Brain microvascular endothelial cell (primary cell): ENCODE data around the gene FAM222A.

Experiments
- DNase-seq: peaks from one replicate; pipeline ENCODE4 v3.0.0-alpha.2; 2020
- H3K27ac ChIP-seq: fragments of 250-450 bp; sonication (Bioruptor Pico); 2 replicates; pipeline ENCODE4 v1.5.1; 2020; ENCODE audit warnings: mild to moderate bottlenecking, moderate library complexity
- H3K27me3 ChIP-seq: fragments of 250-450 bp; sonication (Bioruptor Pico); replicated peaks from 2 replicates; pipeline ENCODE4 v1.5.1; 2020; ENCODE audit warnings: mild to moderate bottlenecking
- H3K36me3 ChIP-seq: fragments of 250-450 bp; sonication (Bioruptor Pico); replicated peaks from 2 replicates; pipeline ENCODE4 v1.5.1; 2020; ENCODE audit warnings: mild to moderate bottlenecking
- H3K4me3 ChIP-seq: 2 replicates; pipeline ENCODE4 v1.5.1; 2011; ENCODE audit warnings: low read depth, mild to moderate bottlenecking, control low read depth, low read length, moderate library complexity
- CTCF ChIP-seq: IDR thresholded peaks from 2 replicates; pipeline ENCODE4 v1.5.1; 2011; ENCODE audit warnings: low read depth, mild to moderate bottlenecking, moderate library complexity, low read length, control low read depth, inconsistent platforms; ENCODE audit errors: missing control alignments
- in situ Hi-C: cut with HindIII; loops from 2 replicates; pipeline ENCODE4 v1.10.0; 2017; ENCODE audit warnings: low sequenced_read_pairs, low pct_ligation_motif_present

Gene FAM222A

GRCh38 chr12:109715310-109716091 lies 1.9 kb downstream of the FAM222A start:
- H3K27ac ChIP-seq, result no peak overlapping the region
- H3K36me3 ChIP-seq, result no peaks in the 10 kb centered on the region
- DNase-seq, result no peak
- TF ChIP-seq CTCF, result no peak
- in situ Hi-C loops, result no loop called here
- H3K27me3 ChIP-seq, result peaks cover 47% of the 10 kb centered on the region
- no peak overlapping the region for H3K4me3 ChIP-seq

- in situ Hi-C loops, result no loop called here
- no peak for TF ChIP-seq CTCF
- Histone ChIP-seq H3K27me3 (peaks cover 47% of the 10 kb centered on the region), H3K4me3 (no peak overlapping the region), H3K27ac (no peak overlapping the region), H3K36me3 (no peaks in the 10 kb centered on the region)
- no peak for DNase-seq
Measured at GRCh38 chr12:109716092-109716479, 2.5 kb downstream of the FAM222A start.

- Histone ChIP-seq H3K27ac (no peak overlapping the region), H3K27me3 (peaks cover 43% of the 10 kb centered on the region), H3K36me3 (no peaks in the 10 kb centered on the region), H3K4me3 (no peak overlapping the region)
- no peak for DNase-seq
- no peak for TF ChIP-seq CTCF
- in situ Hi-C loops, result no loop called here
Measured at GRCh38 chr12:109716512-109717389, 3.1 kb downstream of the FAM222A start.

DNA sequence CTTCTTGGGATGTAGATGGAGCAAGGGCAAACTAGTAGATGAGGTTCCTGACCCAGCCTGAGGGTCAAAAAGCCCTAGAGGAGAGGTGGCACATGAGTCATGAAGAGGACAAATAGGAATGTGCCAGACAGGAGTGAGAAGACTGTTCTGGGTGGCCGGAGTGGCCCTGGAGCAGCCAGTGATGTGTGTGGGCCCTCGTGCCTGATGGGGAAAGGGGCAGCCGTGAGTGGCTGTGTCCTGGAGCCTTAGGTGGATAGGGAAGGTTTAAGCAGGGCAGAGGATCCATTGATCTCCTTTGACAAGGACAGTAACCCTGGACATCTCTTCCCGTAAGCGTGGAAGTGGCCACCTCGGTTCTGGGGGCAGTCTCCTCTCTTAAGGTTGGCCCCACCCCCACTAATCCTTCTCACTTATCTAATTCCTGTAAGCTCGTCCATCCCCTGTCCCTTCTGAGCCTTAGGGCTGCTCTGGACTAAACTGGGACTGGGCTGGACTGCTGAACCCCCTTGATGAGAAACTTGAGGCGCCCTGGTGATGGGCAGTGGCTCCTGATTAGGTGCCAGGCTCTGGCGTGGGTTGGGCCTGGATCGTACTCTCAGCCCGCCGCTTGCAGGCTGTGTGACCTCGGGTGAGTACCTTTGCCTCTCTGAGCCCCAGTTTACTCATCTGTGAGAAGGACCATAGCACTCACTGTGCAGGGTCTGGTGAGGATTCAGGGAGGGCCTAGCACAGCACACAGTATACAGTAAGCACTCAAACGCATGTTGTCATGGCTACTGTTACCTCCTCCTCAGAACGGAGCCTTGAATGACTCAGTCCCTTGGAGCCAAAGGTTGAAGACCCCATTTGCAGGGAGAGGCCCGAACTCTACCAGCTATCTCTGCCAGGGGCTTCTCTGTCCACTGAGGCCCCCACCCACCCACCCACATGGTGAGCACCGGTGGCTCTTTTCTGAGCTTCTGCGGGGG lies 4.0 kb downstream of the FAM222A start:
- peaks cover 34% of the 10 kb centered on the region for H3K27me3 ChIP-seq
- no peak overlapping the region for H3K27ac ChIP-seq
- no peaks in the 10 kb centered on the region for H3K36me3 ChIP-seq
- H3K4me3 ChIP-seq, result no peak overlapping the region
- in situ Hi-C loops, result no loop called here
- DNase-seq, result no peak
- TF ChIP-seq CTCF, result no peak

DNA sequence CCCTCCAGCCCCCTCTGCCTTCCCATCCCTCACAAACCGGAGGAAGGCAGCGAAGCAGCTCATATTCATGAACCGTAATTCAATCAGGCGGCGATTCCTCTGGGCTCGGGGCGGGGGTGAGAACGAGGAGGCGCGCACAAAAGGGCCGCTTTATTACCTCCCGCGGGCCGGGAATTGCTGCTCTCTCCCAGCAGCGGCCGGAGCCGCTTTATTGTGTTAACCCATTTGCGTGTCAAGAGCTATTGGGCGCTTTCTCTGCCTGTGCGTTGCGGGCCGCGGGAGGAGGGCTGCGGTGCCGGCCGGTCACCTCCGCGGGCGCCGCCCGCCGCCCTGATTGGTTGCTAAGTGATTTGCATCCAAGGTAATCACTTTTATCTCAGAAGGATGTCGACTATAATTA lies 4.8 kb downstream of the FAM222A start:
- TF ChIP-seq CTCF, result no peak
- Histone ChIP-seq H3K36me3 (no peaks in the 10 kb centered on the region), H3K27ac (no peak overlapping the region), H3K27me3 (peaks cover 33% of the 10 kb centered on the region), H3K4me3 (no peak overlapping the region)
- in situ Hi-C loops, result no loop called here
- DNase-seq, result no peak
